Aorta (tissue), 5 donors: ENCODE data around the gene KLHL7. TPM values are rescaled to one million over a fixed set of nuclear protein-coding genes. Genes with fewer than 3 reads are reported as not detected.

Experiments
- ATAC-seq: fragments of 200-7000 bp; cut with Tn5 transposase; one replicate; pipeline ENCODE4 v1.9.1; 2022; ENCODE audit warnings: moderate library complexity; ENCODE audit not compliant: low FRiP score
- DNase-seq, 2 donors: peaks; one replicate each; pipeline ENCODE4 v3.0.0-alpha.2; 2020
- H3K27ac ChIP-seq, 2 donors: one replicate each; pipeline ENCODE4 v1.5.1; 2013; ENCODE audit warnings: low read length in 2 of 2, mild to moderate bottlenecking in 2 of 2, moderate library complexity in 2 of 2, control low read depth in 1 of 2, inconsistent platforms in 1 of 2, low read depth in 1 of 2
- H3K27me3 ChIP-seq, 2 donors: one replicate each; pipeline ENCODE4 v1.6.1; 2013; ENCODE audit warnings: control low read depth in 1 of 2, low read length in 1 of 2, mild to moderate bottlenecking in 1 of 2, moderate library complexity in 1 of 2; ENCODE audit not compliant: insufficient read depth in 2 of 2, control insufficient read depth in 1 of 2
- H3K36me3 ChIP-seq, 2 donors: one replicate each; pipeline ENCODE4 v1.6.1; 2013; ENCODE audit warnings: control low read depth in 1 of 2, low read length in 1 of 2, mild to moderate bottlenecking in 1 of 2; ENCODE audit not compliant: insufficient read depth in 2 of 2, control insufficient read depth in 1 of 2
- H3K4me1 ChIP-seq, 2 donors: one replicate each; pipeline ENCODE4 v1.6.1; 2013; ENCODE audit warnings: low read length in 2 of 2, control low read depth in 1 of 2, mild to moderate bottlenecking in 1 of 2, moderate library complexity in 1 of 2; ENCODE audit not compliant: insufficient read depth in 2 of 2, control insufficient read depth in 1 of 2
- H3K4me3 ChIP-seq, 2 donors: one replicate each; pipeline ENCODE4 v1.5.1; 2013; ENCODE audit warnings: low read length in 2 of 2, control low read depth in 1 of 2, mild to moderate bottlenecking in 1 of 2
- H3K9me3 ChIP-seq: one replicate; pipeline ENCODE4 v1.6.1; 2013; ENCODE audit warnings: mild to moderate bottlenecking, low read length; ENCODE audit not compliant: control insufficient read depth
- WGBS, 2 donors: extraction: QIAGEN DNeasy Blood & Tissue Kit; methylation state at CpG; one replicate each; pipeline ENCODE4 v1.1.7; 2013; 5-methylcytosine and 5-hydroxymethylcytosine counted together
- intact Hi-C, 2 donors: fragments of 100-400 bp; cut with DNase I; formaldehyde crosslinking; loops; one replicate each; pipeline versions ENCODE4 v1.14.2 to v1.15.0; 2022
- polyA plus RNA-seq, 2 donors: library from polyadenylated mRNA; stranded (reverse); fragments of 200-250 nt; gene quantifications; one replicate each; pipeline ENCODE4 v1.2.3, GENCODE V29; 2013
- total RNA-seq, 2 donors: library from RNA; stranded (reverse); fragmentation: NEBNext Ultra II Directional; extraction: Animal tissue kit (Norgen Biotek cat#: 25700); gene quantifications; one replicate each; pipeline ENCODE4 v1.2.1, GENCODE V29; 2021
- donor health status: healthy with polysubstance abuse.
- donor health status: Bipolar disorder and iron deficiency.
- donor health status: DM: no; HTN: no; CAD: no.
- donor health status: DM: no; HTN: no; CAD: no.
- donor health status: DM: yes; HTN: yes; CAD: no.

KLHL7 gene
- total and polyA plus RNA-seq, 4 donors, result 10.5 to 23.0 (median 19.8) TPM

DNA sequence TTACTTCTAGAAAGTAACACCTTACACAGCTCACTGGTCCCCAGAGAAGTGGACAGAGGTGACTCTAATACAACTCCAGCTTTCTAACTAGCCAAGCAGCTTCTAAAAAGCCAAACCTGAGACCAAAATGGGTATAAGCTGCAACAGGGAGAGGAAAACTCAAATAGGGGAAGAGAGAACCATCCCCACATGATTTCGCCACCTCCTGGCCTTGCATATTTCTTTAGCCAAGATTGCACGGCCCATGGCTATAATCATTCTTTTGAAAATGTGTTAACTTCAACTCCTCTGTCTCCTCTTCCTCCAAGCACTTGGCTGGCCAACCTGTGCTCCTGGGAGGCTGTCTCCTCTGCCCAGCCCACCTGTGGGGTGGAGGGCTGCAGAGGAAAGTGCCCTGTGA lies 104.9 kb downstream of the KLHL7 start:
- DNase-seq, result no peak
- Histone ChIP-seq H3K4me1 (no peaks in the 10 kb centered on the region), H3K4me3 (no peak overlapping the region), H3K27me3 (no peaks in the 10 kb centered on the region), H3K27ac (no peak overlapping the region), H3K9me3 (no peaks in the 10 kb centered on the region), H3K36me3 (no peaks in the 10 kb centered on the region)
- intact Hi-C loops, result no loop called here
- WGBS, 2 donors, result 91 to 96% methylated on average over 2 of the region's 2 CpGs
- no peak for ATAC-seq

DNA sequence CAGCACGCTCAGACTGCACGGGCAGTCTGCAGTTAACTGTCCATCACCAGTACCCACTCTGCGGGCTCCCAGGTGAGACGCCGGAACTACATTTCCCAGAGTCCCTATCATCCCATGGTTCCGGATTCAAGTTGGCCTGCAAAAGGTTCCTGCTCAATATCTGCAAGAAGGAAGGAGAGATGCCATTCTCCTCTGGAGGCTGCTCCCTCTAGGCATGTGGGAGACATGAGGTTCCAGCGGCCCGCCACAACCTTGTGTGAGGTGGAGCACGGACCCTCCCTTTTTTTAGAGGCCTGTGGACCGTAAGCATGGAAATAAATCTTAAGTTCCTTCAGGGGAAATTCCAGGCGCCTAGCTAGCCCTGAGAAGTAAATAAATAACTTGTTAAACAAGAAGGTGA lies 106.0 kb downstream of the KLHL7 start:
- ATAC-seq, result no peak
- Histone ChIP-seq H3K36me3 (no peaks in the 10 kb centered on the region), H3K4me1 (no peaks in the 10 kb centered on the region), H3K27ac (no peak overlapping the region), H3K27me3 (no peaks in the 10 kb centered on the region), H3K4me3 (no peak overlapping the region), H3K9me3 (no peaks in the 10 kb centered on the region)
- no peak for DNase-seq
- WGBS, 2 donors, result 63 to 66% methylated on average over 11 of the region's 11 CpGs
- intact Hi-C loops, result no loop called here

DNA sequence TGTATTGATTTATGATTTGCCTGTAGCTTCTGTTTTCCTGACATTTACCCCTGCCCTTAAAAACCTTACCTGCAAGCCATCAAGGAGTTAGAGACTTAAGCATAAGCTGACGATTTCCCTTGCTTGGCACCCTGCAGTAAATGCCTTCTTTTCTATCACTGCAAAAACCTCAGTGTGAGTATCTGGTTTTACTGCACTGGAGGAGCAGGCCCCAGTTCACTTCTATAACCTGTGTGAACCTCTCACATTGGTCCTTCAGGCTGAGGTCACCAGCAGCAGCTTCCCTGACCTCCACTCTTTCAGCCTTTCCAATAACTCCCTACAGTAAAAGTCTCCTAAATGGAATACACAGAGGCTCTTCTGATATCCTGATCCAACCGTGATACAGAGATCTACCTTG lies 106.8 kb downstream of the KLHL7 start:
- intact Hi-C loops, result no loop called here

DNA sequence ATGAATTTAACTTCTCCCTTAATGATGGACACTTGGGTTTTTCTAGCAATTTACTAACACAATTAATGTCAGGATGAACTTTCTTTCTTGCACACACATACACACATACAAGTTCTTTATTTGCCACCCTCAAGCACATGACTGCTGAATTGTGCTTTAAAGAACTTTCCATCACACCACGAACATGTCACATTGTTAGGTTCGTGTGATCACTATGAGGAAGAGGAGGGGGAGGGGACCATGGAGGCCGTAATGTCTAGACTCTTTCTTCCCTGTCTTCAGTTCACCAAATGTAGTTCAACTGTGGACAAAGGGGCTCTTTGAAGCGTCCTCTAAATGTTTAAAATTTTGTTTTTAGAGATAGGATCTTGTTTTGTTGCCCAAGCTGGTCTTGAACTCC lies 107.3 kb downstream of the KLHL7 start:
- H3K36me3 ChIP-seq, result no peaks in the 10 kb centered on the region
- H3K9me3 ChIP-seq, result no peaks in the 10 kb centered on the region
- no peaks in the 10 kb centered on the region for H3K4me1 ChIP-seq
- ATAC-seq, result no peak
- no peak for DNase-seq
- H3K4me3 ChIP-seq, result no peak overlapping the region
- H3K27me3 ChIP-seq, result no peaks in the 10 kb centered on the region
- WGBS, 2 donors, result 85 to 92% methylated on average over 4 of the region's 4 CpGs
- H3K27ac ChIP-seq, result no peak overlapping the region
- intact Hi-C loops, result no loop called here

More for the DNA sequence above, 106.8 kb downstream of the KLHL7 start:
- no peaks in the 10 kb centered on the region for H3K27me3 ChIP-seq
- no peak for ATAC-seq
- no peak overlapping the region for H3K4me3 ChIP-seq
- no peak for DNase-seq
- no peaks in the 10 kb centered on the region for H3K36me3 ChIP-seq
- no peaks in the 10 kb centered on the region for H3K9me3 ChIP-seq
- H3K27ac ChIP-seq, result no peak overlapping the region
- no peaks in the 10 kb centered on the region for H3K4me1 ChIP-seq
- WGBS, 2 donors, result 83 to 87% methylated on average over 2 of the region's 2 CpGs

DNA sequence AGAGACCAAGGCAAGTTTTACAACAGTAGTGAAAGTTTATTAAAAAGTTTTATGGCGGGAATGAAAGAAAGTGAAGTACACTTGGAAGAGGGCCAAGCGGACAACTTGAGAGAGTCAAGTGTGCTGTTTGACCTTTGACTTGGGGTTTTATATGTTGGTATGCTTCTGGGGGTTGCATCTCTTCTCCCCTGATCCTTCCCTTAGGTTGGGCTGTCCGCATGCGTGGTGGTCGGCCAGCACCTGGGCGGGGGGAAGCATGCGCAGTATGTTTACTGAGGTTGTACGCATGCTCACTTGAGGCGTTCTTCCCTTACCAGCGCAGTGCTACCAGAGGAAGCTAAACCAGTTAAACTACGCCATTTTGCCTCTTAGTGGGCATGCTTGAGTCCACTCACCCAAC lies 108.2 kb downstream of the KLHL7 start:
- Histone ChIP-seq H3K27ac (no peak overlapping the region), H3K9me3 (no peaks in the 10 kb centered on the region), H3K27me3 (no peaks in the 10 kb centered on the region), H3K4me3 (no peak overlapping the region), H3K4me1 (no peaks in the 10 kb centered on the region), H3K36me3 (no peaks in the 10 kb centered on the region)
- ATAC-seq (no peak), DNase-seq (no peak)
- intact Hi-C loops, result no loop called here
- WGBS, 2 donors, result 96 to 97% methylated on average over 11 of the region's 11 CpGs

DNA sequence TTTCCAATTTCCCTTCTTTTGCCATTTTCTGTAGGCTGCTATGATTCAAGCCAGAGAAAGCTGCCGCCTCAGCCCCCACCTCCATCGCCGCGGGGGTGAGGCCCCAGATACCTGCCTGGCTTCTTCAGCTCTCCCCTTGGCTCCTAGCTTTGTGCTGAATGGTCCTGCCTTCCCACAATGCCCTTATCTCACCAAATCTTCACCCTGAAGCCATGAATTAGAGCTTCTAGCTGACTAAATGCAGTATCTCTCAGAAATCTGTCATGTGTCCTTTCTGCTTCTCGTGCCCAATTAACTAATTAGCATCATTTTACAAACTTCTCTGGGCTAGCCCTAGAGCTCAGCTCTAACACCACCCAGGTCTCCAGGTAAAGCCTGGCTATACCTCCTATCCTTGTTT lies 108.8 kb downstream of the KLHL7 start:
- intact Hi-C loops, result no loop called here
- no peak for DNase-seq
- no peak for ATAC-seq

DNA sequence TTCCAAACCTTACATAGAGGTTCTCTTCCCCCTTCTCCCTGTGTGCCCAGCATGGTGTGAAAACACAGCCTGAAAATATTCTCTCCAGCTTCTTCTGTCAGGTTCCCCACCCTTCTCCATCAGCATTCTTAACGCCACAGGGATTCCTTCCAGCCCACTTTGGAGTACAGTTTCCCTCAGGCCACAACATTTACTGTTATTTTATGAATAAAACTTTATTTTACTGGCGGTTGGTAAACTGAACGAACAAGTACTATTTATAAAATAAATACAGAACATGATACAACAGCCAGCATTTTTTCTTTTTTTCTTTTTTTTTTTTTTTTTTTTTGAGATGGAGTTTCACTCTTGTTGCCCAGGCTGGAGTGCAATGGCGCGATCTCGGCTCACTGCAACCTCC lies 109.4 kb downstream of the KLHL7 start:
- no peak for ATAC-seq
- Histone ChIP-seq H3K4me3 (no peak overlapping the region), H3K9me3 (no peaks in the 10 kb centered on the region), H3K4me1 (no peaks in the 10 kb centered on the region), H3K27ac (no peak overlapping the region), H3K36me3 (no peaks in the 10 kb centered on the region), H3K27me3 (no peaks in the 10 kb centered on the region)
- WGBS, 2 donors, result 82 to 86% methylated on average over 3 of the region's 6 CpGs
- no peak for DNase-seq
- intact Hi-C loops, result no loop called here

More for the DNA sequence above, 108.8 kb downstream of the KLHL7 start:
- Histone ChIP-seq H3K27ac (no peak overlapping the region), H3K9me3 (no peaks in the 10 kb centered on the region), H3K36me3 (no peaks in the 10 kb centered on the region), H3K4me1 (no peaks in the 10 kb centered on the region), H3K27me3 (no peaks in the 10 kb centered on the region), H3K4me3 (no peak overlapping the region)
- WGBS, 2 donors, result 88 to 98% methylated on average over 5 of the region's 5 CpGs

DNA sequence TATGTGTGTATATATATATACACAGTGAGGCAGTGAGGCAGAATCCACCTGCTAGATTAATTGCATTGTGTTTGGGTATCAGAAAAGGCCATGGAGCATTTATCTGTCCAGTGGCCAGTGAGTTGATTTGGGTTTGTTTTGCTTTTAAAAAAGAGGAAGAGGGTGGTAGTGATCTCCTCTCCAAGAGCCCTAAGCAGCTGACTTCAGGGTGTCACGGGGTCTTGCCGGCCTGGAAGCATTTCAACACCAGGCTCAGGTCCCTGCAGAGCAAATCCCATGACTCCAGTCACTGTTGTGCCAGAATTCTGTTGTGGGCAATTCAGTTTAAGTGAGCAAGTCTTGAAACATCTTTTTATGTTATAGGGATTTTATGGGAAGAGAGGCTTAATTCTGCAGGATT lies 110.4 kb downstream of the KLHL7 start:
- ATAC-seq, result peak; percentile 29
- Histone ChIP-seq H3K27ac (no peak overlapping the region), H3K4me3 (no peak overlapping the region), H3K9me3 (no peaks in the 10 kb centered on the region), H3K27me3 (no peaks in the 10 kb centered on the region), H3K36me3 (no peaks in the 10 kb centered on the region), H3K4me1 (no peaks in the 10 kb centered on the region)
- 63 to 65% methylated on average over 2 of the region's 2 CpGs for WGBS, 2 donors
- intact Hi-C loops, result no loop called here
- DNase-seq, result peak in 1 of 2 donors; percentile 87

DNA sequence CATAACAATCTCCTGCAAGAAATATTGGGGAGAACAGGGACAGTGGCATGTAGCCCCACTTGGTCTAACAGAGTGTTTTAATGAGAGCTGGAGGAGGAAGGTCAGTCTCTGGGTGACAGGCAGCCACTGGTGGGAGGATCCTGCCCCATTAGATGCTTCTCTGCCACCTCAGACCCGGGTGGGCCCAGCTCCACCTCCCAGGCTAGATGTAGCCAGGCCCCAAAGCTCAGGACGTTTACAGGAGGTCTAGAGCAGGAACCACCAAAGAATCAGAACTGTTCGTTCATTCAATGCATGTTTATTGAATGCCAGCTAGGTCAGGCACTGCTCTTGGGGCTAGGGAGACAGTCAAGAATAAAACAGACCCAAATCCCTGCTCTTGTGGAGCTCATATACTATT lies 112.6 kb downstream of the KLHL7 start:
- no peaks in the 10 kb centered on the region for H3K27me3 ChIP-seq
- H3K4me1 ChIP-seq, result no peaks in the 10 kb centered on the region
- WGBS, 2 donors, result 51 to 53% methylated on average over 3 of the region's 3 CpGs
- DNase-seq (no peak), ATAC-seq (no peak)
- H3K4me3 ChIP-seq, result no peak overlapping the region
- no peaks in the 10 kb centered on the region for H3K9me3 ChIP-seq
- intact Hi-C loops, result no loop called here
- no peaks in the 10 kb centered on the region for H3K36me3 ChIP-seq
- H3K27ac ChIP-seq, result no peak overlapping the region
